ENCODE measurements around the gene LGALS8. TPM values are rescaled to one million over a fixed set of nuclear protein-coding genes. Genes with fewer than 3 reads are reported as not detected.

LGALS8 gene
- total RNA-seq, 1 experiment from 2014 or later = 35.3 TPM

- no TSS peak for BruUV-seq (replicated peaks)
- Histone ChIP-seq H3K27ac (ENCODE audit: low read depth, low read length, poor library complexity, severe bottlenecking) (no peak overlapping the region), H3K4me3 (ENCODE audit: low read depth, low read length, poor library complexity, severe bottlenecking) (no peak overlapping the region), H3K36me3 (ENCODE audit: insufficient read depth, low read length, poor library complexity, severe bottlenecking) (peaks cover 35% of the 10 kb centered on the region), H3K9me3 (ENCODE audit: low read depth, low read length, poor library complexity, severe bottlenecking) (no peaks in the 10 kb centered on the region), H3K27me3 (replicated peaks; ENCODE audit: insufficient read depth, low read depth, low read length, poor library complexity) (no peaks in the 10 kb centered on the region), H3K4me1 (ENCODE audit: insufficient read depth, low read length, poor library complexity, severe bottlenecking) (no peaks in the 10 kb centered on the region)
- TF ChIP-seq EZH2 (IDR thresholded peaks at IDR 0.05; ENCODE audit: borderline replicate concordance, low read depth, low read length, poor library complexity, severe bottlenecking) = no peak
- TF ChIP-seq, protein P1, sequence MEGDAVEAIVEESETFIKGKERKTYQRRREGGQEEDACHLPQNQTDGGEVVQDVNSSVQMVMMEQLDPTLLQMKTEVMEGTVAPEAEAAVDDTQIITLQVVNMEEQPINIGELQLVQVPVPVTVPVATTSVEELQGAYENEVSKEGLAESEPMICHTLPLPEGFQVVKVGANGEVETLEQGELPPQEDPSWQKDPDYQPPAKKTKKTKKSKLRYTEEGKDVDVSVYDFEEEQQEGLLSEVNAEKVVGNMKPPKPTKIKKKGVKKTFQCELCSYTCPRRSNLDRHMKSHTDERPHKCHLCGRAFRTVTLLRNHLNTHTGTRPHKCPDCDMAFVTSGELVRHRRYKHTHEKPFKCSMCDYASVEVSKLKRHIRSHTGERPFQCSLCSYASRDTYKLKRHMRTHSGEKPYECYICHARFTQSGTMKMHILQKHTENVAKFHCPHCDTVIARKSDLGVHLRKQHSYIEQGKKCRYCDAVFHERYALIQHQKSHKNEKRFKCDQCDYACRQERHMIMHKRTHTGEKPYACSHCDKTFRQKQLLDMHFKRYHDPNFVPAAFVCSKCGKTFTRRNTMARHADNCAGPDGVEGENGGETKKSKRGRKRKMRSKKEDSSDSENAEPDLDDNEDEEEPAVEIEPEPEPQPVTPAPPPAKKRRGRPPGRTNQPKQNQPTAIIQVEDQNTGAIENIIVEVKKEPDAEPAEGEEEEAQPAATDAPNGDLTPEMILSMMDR (conservative IDR thresholded peaks at IDR 0.05; ENCODE audit: low read depth, low read length) = no peak
- POLR2A ChIA-PET (ENCODE audit: low non-redundant PET) = no interaction called here
- DNase-seq (ENCODE audit: low spot score) = no peak
- intact Hi-C loops (cut with micrococcal nuclease; ENCODE audit: unreplicated experiment) = no loop called here
- CTCF ChIA-PET = no interaction called here
Measured at GRCh38 chr1:236545621-236546169, 21.9 kb downstream of the LGALS8 start.

GRCh38 chr1:236548452-236548851 lies 24.7 kb downstream of the LGALS8 start:
- no peak for DNase-seq (ENCODE audit: low spot score)
- intact Hi-C loops (cut with micrococcal nuclease; ENCODE audit: unreplicated experiment) = no loop called here
- no peak for TF ChIP-seq EZH2 (IDR thresholded peaks at IDR 0.05; ENCODE audit: borderline replicate concordance, low read depth, low read length, poor library complexity, severe bottlenecking)
- TF ChIP-seq, protein P1 (conservative IDR thresholded peaks at IDR 0.05; ENCODE audit: low read depth, low read length) = no peak
- Histone ChIP-seq H3K27ac (ENCODE audit: low read depth, low read length, poor library complexity, severe bottlenecking) (no peak overlapping the region), H3K36me3 (ENCODE audit: insufficient read depth, low read length, poor library complexity, severe bottlenecking) (peaks cover 54% of the 10 kb centered on the region), H3K4me3 (ENCODE audit: low read depth, low read length, poor library complexity, severe bottlenecking) (no peak overlapping the region), H3K4me1 (ENCODE audit: insufficient read depth, low read length, poor library complexity, severe bottlenecking) (no peaks in the 10 kb centered on the region), H3K9me3 (ENCODE audit: low read depth, low read length, poor library complexity, severe bottlenecking) (no peaks in the 10 kb centered on the region), H3K27me3 (replicated peaks; ENCODE audit: insufficient read depth, low read depth, low read length, poor library complexity) (no peaks in the 10 kb centered on the region)
- CTCF ChIA-PET = no interaction called here
- POLR2A ChIA-PET (ENCODE audit: low non-redundant PET) = no interaction called here
- no TSS peak for BruUV-seq (replicated peaks)

DNA sequence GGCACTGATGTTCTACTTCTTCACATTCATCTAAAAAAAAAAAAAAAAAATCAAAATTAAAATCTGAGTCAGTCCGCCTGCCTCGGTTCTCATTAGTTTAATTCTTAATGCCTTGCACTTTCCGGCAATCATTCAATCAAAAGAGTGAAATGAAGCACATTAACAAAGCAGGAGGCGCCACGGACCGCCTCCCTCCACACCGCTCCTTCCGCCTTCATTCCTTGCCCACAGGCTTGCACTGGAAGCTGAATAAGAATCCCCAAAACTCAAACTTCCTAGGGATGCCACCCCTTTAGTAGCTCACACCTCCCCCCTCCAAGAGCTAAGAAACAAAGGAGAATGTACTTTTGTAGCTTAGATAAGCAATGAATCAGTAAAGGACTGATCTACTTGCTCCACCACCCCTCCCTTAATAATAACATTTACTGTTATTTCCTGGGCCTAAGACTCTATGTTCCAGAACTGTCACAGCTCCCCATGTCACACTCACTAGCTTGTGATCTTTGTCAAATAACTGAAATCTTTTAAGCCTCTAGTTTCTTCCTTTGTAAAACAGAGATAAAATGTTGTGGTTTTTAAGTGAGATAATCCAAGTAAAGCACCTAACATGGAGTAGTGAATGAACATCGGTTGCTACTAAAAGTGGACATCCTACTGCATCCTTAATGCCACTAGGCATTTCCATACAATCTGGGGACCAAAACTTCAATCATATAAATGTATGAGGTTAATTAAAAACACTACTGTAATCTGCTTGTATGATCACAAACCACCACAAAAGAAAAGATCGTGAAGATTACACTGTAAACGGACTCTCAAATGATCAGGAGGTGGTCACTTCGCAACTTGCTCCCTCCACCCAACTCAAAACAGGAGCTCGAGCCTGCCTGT lies 27.4 kb downstream of the LGALS8 start:
- BruUV-seq (replicated peaks) = no TSS peak
- intact Hi-C loops (cut with micrococcal nuclease; ENCODE audit: unreplicated experiment) = no loop called here
- CTCF ChIA-PET = no interaction called here

More for the DNA sequence above, 27.4 kb downstream of the LGALS8 start:
- POLR2A ChIA-PET (ENCODE audit: low non-redundant PET) = interaction anchor here (0.6 kb wide), 1 partner anchor 125 kb away, joined by 3 read pairs; no protein-coding TSS in a partner anchor
- H3K36me3 ChIP-seq (ENCODE audit: insufficient read depth, low read length, poor library complexity, severe bottlenecking) = peaks cover 59% of the 10 kb centered on the region
- no peak overlapping the region for H3K4me3 ChIP-seq (ENCODE audit: low read depth, low read length, poor library complexity, severe bottlenecking)
- no peak for DNase-seq (ENCODE audit: low spot score)
- H3K4me1 ChIP-seq (ENCODE audit: insufficient read depth, low read length, poor library complexity, severe bottlenecking) = no peaks in the 10 kb centered on the region
- no peaks in the 10 kb centered on the region for H3K27me3 ChIP-seq (replicated peaks; ENCODE audit: insufficient read depth, low read depth, low read length, poor library complexity)
- H3K9me3 ChIP-seq (ENCODE audit: low read depth, low read length, poor library complexity, severe bottlenecking) = no peaks in the 10 kb centered on the region
- TF ChIP-seq, protein P1 (conservative IDR thresholded peaks at IDR 0.05; ENCODE audit: low read depth, low read length) = no peak
- no peak for TF ChIP-seq EZH2 (IDR thresholded peaks at IDR 0.05; ENCODE audit: borderline replicate concordance, low read depth, low read length, poor library complexity, severe bottlenecking)
- no peak overlapping the region for H3K27ac ChIP-seq (ENCODE audit: low read depth, low read length, poor library complexity, severe bottlenecking)

Measured in A673 (cell line).